Esophagus muscularis mucosa (tissue), 4 donors: ENCODE measurements around the gene FAM227B. TPM values are rescaled to one million over a fixed set of nuclear protein-coding genes. Genes with fewer than 3 reads are reported as not detected.
"Not testable (repeated sequence)": the region's sequence is repeated elsewhere in the genome, so short reads cannot be mapped to it uniquely, and the experiment has no call there.

ENCODE experiments used
- DNase-seq: peaks from one replicate; pipeline ENCODE4 v3.0.0-alpha.2; 2017; ENCODE audit errors: extremely low spot score
- H3K27ac ChIP-seq, 4 donors: fragments of 200-600 bp; sonication (generic); replicated peaks in 1 of 4; 1 replicate in 3 of 4; 2 replicates in 1 of 4; pipeline ENCODE4 v1.5.1; 2016 to 2019; ENCODE audit warnings: mild to moderate bottlenecking in 1 of 4
- H3K27me3 ChIP-seq, 4 donors: fragments of 200-600 bp; sonication (generic); one replicate each; pipeline versions ENCODE4 v1.5.1 to v1.6.0; 2016 to 2019
- H3K36me3 ChIP-seq, 4 donors: fragments of 200-600 bp; sonication (generic); one replicate each; pipeline ENCODE4 v1.5.1; 2016 to 2019
- H3K4me1 ChIP-seq, 4 donors: fragments of 200-600 bp; sonication (generic); one replicate each; pipeline ENCODE4 v1.5.1; 2016 to 2019
- H3K4me3 ChIP-seq, 4 donors: fragments of 200-600 bp; sonication (generic); 1 replicate in 2 of 4; 2 replicates in 2 of 4; pipeline ENCODE4 v1.5.1; 2016 to 2019; ENCODE audit warnings: mild to moderate bottlenecking in 4 of 4, moderate library complexity in 1 of 4
- H3K9me3 ChIP-seq, 4 donors: fragments of 200-600 bp; sonication (generic); 1 replicate in 3 of 4; 2 replicates in 1 of 4; pipeline ENCODE4 v1.5.1; 2016 to 2019
- EP300 ChIP-seq: sonication (generic); formaldehyde crosslinking; IDR thresholded peaks from one replicate; pipeline ENCODE4 v1.6.1; 2017; ENCODE audit warnings: antibody characterized with exemption
- POLR2A ChIP-seq: fragments of 450-650 bp; IDR thresholded peaks from one replicate; pipeline ENCODE4 v1.6.1; 2017; ENCODE audit warnings: antibody characterized with exemption, moderate library complexity, mild to moderate bottlenecking, low read depth
- POLR2AphosphoS5 ChIP-seq, 2 donors: sonication (generic); formaldehyde crosslinking; IDR thresholded peaks; one replicate each; pipeline ENCODE4 v1.6.1; 2017; ENCODE audit warnings: antibody characterized with exemption in 2 of 2
- WGBS: methylation state at CpG from one replicate; pipeline ENCODE4 v1.1.5; 2018; 5-methylcytosine and 5-hydroxymethylcytosine counted together
- intact Hi-C: fragments of 100-400 bp; cut with DNase I; formaldehyde crosslinking; loops from one replicate; pipeline ENCODE4 v1.15.1; 2023
- total RNA-seq, 4 donors: library from RNA; depleted of rRNA; stranded (reverse); fragments of >200 nt; gene quantifications; one replicate each; pipeline versions ENCODE4 v1.1.0 to v1.2.1, GENCODE V29; 2016
- TF ChIP-seq, protein P1 (sequence below), 3 experiments: fragments of 200-600 bp in 2 of 3; fragments of 450-650 bp in 1 of 3; sonication (generic) in 2 of 3; IDR thresholded peaks; one replicate each; pipeline ENCODE4 v1.5.1; 2017 to 2019; ENCODE audit warnings: antibody characterized with exemption in 3 of 3, mild to moderate bottlenecking in 2 of 3, moderate library complexity in 1 of 3

Gene FAM227B
- total RNA-seq, 4 donors from 2014 or later = 5.8 to 13.7 (median 10.3) TPM

DNA sequence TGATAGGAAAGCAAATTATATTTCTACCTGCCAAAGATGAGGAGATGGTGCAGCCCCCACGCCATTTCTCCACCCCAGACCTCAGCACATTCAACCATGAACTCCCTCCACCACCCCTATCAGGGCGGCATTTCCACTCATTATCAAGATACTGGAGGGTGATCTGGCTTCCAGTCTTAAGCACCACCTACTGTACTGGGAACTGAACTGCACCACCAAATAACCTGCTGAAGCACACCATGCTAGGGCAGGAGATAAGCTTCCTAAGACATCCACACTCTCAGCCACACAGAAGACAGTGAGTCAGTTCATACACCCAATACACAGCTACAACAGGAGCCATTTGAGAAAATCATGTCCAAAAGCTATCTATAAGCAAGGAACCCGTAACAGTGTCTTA, 98.8 kb downstream of the FAM227B start:
- intact Hi-C loops = no loop called here
- TF ChIP-seq EP300 = no peak
- TF ChIP-seq, protein P1, sequence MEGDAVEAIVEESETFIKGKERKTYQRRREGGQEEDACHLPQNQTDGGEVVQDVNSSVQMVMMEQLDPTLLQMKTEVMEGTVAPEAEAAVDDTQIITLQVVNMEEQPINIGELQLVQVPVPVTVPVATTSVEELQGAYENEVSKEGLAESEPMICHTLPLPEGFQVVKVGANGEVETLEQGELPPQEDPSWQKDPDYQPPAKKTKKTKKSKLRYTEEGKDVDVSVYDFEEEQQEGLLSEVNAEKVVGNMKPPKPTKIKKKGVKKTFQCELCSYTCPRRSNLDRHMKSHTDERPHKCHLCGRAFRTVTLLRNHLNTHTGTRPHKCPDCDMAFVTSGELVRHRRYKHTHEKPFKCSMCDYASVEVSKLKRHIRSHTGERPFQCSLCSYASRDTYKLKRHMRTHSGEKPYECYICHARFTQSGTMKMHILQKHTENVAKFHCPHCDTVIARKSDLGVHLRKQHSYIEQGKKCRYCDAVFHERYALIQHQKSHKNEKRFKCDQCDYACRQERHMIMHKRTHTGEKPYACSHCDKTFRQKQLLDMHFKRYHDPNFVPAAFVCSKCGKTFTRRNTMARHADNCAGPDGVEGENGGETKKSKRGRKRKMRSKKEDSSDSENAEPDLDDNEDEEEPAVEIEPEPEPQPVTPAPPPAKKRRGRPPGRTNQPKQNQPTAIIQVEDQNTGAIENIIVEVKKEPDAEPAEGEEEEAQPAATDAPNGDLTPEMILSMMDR (IDR thresholded peaks at IDR 0.05) = peak in 1 of 3 experiments; percentile 17
- no peak for TF ChIP-seq POLR2A
- TF ChIP-seq POLR2AphosphoS5 (IDR thresholded peaks at IDR 0.05) = no peak

DNA sequence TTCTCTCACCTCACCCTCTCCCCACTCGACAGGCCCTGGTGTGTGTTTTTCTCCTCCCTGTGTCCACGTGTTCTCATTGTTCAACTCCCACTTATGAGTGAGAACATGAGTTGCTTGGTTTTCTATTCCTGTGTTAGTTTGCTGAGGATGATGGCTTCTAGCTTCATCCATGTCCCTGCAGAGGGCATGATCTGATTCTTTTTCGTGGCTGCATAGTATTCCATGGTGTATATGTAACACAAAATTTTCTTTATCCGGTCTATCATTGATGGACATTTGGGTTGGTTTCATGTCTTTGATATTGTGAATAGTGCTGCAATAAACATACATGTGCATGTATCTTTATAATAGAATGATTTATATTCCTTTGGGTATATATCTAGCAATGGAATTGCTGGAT, 107.9 kb downstream of the FAM227B start:
- H3K4me3 ChIP-seq, H3K36me3 ChIP-seq, H3K27me3 ChIP-seq, H3K4me1 ChIP-seq, intact Hi-C loops, DNase-seq, H3K9me3 ChIP-seq, H3K27ac ChIP-seq: not testable (repeated sequence)
- WGBS = 90% methylated on average over 4 of the region's 4 CpGs

More for the DNA sequence above, 98.8 kb downstream of the FAM227B start:
- Histone ChIP-seq H3K9me3 (peaks cover 0 to 5% (median 0%) of the 10 kb centered on the region in 4 donors), H3K27me3 (no peaks in the 10 kb centered on the region), H3K27ac (no peak overlapping the region), H3K36me3 (no peaks in the 10 kb centered on the region), H3K4me3 (no peak overlapping the region), H3K4me1 (no peaks in the 10 kb centered on the region)
- WGBS = 86% methylated on average over 3 of the region's 3 CpGs
- no peak for DNase-seq

DNA sequence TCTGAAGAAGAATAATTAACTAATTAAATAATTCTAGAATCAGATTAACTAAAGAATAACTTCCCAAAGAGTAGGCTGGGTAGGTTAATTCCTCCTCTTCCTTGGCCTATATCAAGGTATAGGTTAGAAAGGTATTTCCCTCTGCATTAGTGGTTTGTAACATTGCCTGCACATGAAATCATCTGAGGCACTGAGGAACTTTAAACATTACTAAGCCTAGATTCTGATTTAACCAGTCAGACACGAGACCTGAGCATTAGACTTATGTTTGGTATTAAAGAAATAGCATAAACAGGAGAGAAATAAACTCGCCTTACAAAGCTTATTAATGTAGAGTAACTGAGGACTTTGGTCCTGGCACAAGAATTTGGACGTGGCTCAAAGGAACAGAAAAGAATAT, 113.4 kb downstream of the FAM227B start:
- intact Hi-C loops = no loop called here
- 71% methylated on average over 3 of the region's 3 CpGs for WGBS
- H3K4me3 ChIP-seq = no peak overlapping the region
- H3K27me3 ChIP-seq = no peaks in the 10 kb centered on the region
- H3K4me1 ChIP-seq = peaks cover 0 to 4% (median 0%) of the 10 kb centered on the region in 4 donors
- H3K36me3 ChIP-seq = no peaks in the 10 kb centered on the region
- DNase-seq = no peak
- H3K27ac ChIP-seq = no peak overlapping the region
- TF ChIP-seq, protein P1 (IDR thresholded peaks at IDR 0.05) = no peak
- TF ChIP-seq POLR2AphosphoS5 (IDR thresholded peaks at IDR 0.05) = no peak
- no peak for TF ChIP-seq POLR2A
- no peak for TF ChIP-seq EP300
- H3K9me3 ChIP-seq = no peaks in the 10 kb centered on the region

DNA sequence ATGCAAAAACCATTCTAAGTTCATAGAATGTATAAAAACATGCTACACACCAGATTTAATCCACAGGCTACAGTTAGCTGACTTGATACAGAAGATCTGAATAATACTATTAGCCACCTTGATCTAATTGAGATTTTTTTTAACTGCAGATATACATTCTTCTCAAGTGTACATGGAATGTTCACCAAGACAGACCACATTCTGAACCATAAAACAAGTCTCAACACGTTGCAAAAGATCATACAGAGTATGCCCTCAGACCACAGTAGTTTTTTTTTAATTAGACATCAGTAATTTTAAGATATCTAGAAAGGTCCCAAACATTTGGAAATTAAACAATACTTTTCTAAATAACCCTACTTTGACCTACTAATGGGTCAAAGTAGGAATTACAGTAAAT, 114.3 kb downstream of the FAM227B start:
- H3K4me1 ChIP-seq = peaks cover 0 to 4% (median 0%) of the 10 kb centered on the region in 4 donors
- WGBS = 68% methylated on average over 1 of the region's 1 CpG
- H3K4me3 ChIP-seq = no peak overlapping the region
- intact Hi-C loops = no loop called here
- H3K9me3 ChIP-seq = no peaks in the 10 kb centered on the region
- no peaks in the 10 kb centered on the region for H3K27me3 ChIP-seq
- TF ChIP-seq, protein P1 (IDR thresholded peaks at IDR 0.05) = no peak
- no peak for TF ChIP-seq POLR2AphosphoS5 (IDR thresholded peaks at IDR 0.05)
- TF ChIP-seq EP300 = no peak
- TF ChIP-seq POLR2A = no peak
- no peak for DNase-seq
- no peaks in the 10 kb centered on the region for H3K36me3 ChIP-seq
- no peak overlapping the region for H3K27ac ChIP-seq

DNA sequence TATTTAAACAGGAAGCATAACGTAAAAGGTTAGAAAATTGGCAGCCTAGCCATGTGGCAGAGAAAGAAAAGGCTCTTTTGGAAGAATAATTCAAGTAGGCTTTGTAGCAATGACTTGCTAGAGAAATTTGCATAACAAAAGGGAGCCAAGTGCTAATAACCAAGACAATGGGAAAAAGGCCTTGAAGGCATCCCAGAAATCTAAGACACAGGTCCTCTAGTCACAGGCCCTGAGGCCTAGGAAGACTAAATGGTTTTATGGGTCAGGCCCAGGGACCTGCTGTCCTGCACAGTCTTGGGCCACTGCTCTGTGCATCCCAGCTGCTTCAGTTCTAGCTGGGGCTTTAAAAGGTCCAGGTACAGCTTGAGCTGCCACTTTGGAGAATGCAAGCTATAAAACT, 119.0 kb downstream of the FAM227B start:
- 29% methylated on average over 1 of the region's 1 CpG for WGBS
- H3K36me3 ChIP-seq = no peaks in the 10 kb centered on the region

More for the DNA sequence above, 119.0 kb downstream of the FAM227B start:
- Histone ChIP-seq H3K4me1 (peaks cover 0 to 7% (median 3%) of the 10 kb centered on the region in 4 donors), H3K27ac (no peak overlapping the region), H3K27me3 (no peaks in the 10 kb centered on the region), H3K9me3 (no peaks in the 10 kb centered on the region), H3K4me3 (no peak overlapping the region)
- intact Hi-C loops = no loop called here
- no peak for DNase-seq
- TF ChIP-seq EP300 = no peak
- TF ChIP-seq POLR2AphosphoS5 (IDR thresholded peaks at IDR 0.05) = no peak
- TF ChIP-seq, protein P1 (IDR thresholded peaks at IDR 0.05) = no peak
- no peak for TF ChIP-seq POLR2A
